Activated naive CD8-positive, alpha-beta T cell treated with anti-CD3 and anti-CD28 coated beads, Interleukin-2, amount 50 U/mL, for 24 hours (primary cell): ENCODE data around the gene PPP1R12C.

Source experiments
- ATAC-seq: fragments of 150-1000 bp; cut with Tn5 transposase; one replicate; pipeline ENCODE4 v1.10.0; 2021
- DNase-seq: peaks from one replicate; pipeline ENCODE4 v3.0.0; 2021
- H3K27ac Mint-ChIP-seq: one replicate; pipeline ENCODE4 v1.8.0; 2021; ENCODE audit warnings: mild to moderate bottlenecking, mixed read lengths
- H3K27me3 Mint-ChIP-seq: one replicate; pipeline ENCODE4 v1.8.0; 2021; ENCODE audit warnings: mixed read lengths
- H3K36me3 Mint-ChIP-seq: one replicate; pipeline ENCODE4 v1.8.0; 2021; ENCODE audit warnings: low read depth, mixed read lengths
- H3K4me1 Mint-ChIP-seq: one replicate; pipeline ENCODE4 v1.8.0; 2021; ENCODE audit warnings: mixed read lengths
- H3K4me3 Mint-ChIP-seq: one replicate; pipeline ENCODE4 v1.8.0; 2021; ENCODE audit warnings: mild to moderate bottlenecking, moderate library complexity, mixed read lengths
- H3K9me3 Mint-ChIP-seq: one replicate; pipeline ENCODE4 v1.8.0; 2021; ENCODE audit warnings: mixed read lengths

Gene PPP1R12C

GRCh38 chr19:55046975-55047622 is 70.3 kb downstream of the PPP1R12C start:
- Mint-ChIP-seq H3K4me3 (no peak overlapping the region), H3K9me3 (no peaks in the 10 kb centered on the region), H3K4me1 (peaks cover 9% of the 10 kb centered on the region), H3K36me3 (peaks cover 28% of the 10 kb centered on the region), H3K27me3 (no peaks in the 10 kb centered on the region), H3K27ac (no peak overlapping the region)
- no peak for ATAC-seq
- no peak for DNase-seq

DNA sequence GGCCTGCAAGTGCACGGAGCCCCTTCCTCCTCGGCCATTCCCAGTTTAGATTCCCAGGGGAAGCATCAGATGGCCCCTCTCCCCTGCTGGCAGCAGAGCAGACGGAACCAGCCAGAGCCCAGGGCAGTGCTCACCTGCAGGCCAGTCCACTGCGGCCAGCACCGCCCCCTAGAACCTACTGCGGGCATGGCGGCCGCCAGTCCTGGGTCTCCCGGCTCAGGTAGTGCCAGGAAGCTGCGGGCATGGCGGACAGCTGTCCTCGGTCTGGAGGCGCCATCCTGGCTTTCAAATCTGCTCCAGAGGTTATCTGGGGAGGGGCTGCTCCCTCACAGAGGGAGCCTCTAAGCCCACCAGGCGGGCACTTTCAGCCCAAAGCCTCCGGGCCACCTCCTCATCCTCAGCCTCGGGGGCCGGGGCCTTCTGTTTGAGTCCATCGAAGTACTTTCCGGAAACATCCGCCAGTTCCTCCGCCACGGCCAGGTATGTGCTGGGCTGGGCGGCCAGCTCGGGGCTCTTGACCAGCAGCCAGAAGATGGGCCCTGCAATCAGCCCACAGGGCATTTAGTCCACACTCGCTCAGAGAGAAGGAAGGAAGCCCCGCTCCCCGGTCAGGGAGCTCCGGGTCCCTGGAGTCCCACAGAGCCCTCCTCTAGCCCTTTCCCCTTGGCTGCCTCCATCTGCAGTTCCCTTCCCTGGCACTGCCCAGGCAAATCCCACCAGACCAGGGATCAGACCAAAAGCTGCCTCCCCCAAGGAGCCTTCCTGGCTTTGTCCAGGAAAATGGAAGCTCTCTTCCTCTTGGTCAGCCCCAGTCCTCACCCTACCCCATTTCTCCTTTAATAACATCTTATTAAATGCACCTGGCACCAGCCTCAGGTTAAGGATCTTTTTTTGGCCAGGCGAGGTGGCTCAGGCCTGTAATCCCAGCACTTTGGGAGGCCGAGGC is 72.4 kb downstream of the PPP1R12C start:
- H3K4me3 Mint-ChIP-seq = no peak overlapping the region
- DNase-seq (no peak), ATAC-seq (no peak)
- H3K27me3 Mint-ChIP-seq = no peaks in the 10 kb centered on the region
- peaks cover 20% of the 10 kb centered on the region for H3K4me1 Mint-ChIP-seq
- no peak overlapping the region for H3K27ac Mint-ChIP-seq
- H3K36me3 Mint-ChIP-seq = peaks cover 29% of the 10 kb centered on the region
- no peaks in the 10 kb centered on the region for H3K9me3 Mint-ChIP-seq

DNA sequence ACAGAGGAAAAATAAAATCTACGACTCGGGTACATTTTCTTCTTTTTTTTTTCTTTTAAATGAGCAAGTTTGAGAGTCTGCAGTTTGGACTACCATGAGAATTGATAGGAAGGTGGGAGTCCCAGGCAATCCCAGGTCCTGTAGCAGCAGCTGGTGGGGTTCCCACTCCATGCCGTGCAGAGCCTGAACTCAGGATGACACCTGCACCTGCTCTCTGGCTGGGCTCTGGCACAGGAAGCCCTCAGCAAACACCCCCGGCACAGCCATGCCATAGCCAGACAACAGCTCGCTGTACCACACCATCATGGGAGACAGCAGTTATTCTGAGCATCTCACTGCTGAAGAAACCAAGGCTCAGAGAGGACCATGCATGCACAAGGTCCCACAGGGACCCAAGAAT is 73.2 kb downstream of the PPP1R12C start:
- H3K27me3 Mint-ChIP-seq = no peaks in the 10 kb centered on the region
- H3K36me3 Mint-ChIP-seq = peaks cover 31% of the 10 kb centered on the region
- DNase-seq = no peak
- ATAC-seq = no peak
- peaks cover 20% of the 10 kb centered on the region for H3K4me1 Mint-ChIP-seq
- no peak overlapping the region for H3K27ac Mint-ChIP-seq
- H3K9me3 Mint-ChIP-seq = no peaks in the 10 kb centered on the region
- H3K4me3 Mint-ChIP-seq = no peak overlapping the region

DNA sequence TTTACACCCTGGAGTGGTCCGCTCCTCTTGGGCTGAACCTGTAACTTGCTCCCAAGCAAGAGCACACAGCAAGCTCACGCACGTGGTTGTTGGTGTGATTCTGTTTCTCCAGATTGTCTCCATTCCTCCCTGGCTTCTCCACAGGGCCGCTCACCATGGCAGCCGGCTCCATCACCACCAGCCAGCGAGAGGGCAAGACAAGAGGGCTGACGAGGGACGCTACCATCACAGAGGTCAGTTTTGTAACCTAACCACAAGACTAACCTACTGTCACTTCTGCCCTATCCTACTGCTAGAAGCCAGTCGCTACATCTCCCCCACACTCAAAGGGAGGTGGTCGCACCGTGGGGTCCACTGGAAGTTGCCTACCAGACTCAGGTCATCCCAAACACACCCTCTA is 74.7 kb downstream of the PPP1R12C start:
- peaks cover 28% of the 10 kb centered on the region for H3K36me3 Mint-ChIP-seq
- ATAC-seq (no peak), DNase-seq (no peak)
- no peaks in the 10 kb centered on the region for H3K27me3 Mint-ChIP-seq
- peak overlapping the region; percentile 85 for H3K27ac Mint-ChIP-seq
- H3K9me3 Mint-ChIP-seq = no peaks in the 10 kb centered on the region
- peak overlapping the region; percentile 73 for H3K4me3 Mint-ChIP-seq
- H3K4me1 Mint-ChIP-seq = peaks cover 20% of the 10 kb centered on the region

GRCh38 chr19:55042344-55042678 is 75.1 kb downstream of the PPP1R12C start:
- Mint-ChIP-seq H3K36me3 (peaks cover 28% of the 10 kb centered on the region), H3K27ac (peak overlapping the region; percentile 85), H3K27me3 (no peaks in the 10 kb centered on the region), H3K4me3 (peak overlapping the region; percentile 73), H3K9me3 (no peaks in the 10 kb centered on the region), H3K4me1 (peaks cover 20% of the 10 kb centered on the region)
- ATAC-seq (peak; percentile 53), DNase-seq (no peak)

DNA sequence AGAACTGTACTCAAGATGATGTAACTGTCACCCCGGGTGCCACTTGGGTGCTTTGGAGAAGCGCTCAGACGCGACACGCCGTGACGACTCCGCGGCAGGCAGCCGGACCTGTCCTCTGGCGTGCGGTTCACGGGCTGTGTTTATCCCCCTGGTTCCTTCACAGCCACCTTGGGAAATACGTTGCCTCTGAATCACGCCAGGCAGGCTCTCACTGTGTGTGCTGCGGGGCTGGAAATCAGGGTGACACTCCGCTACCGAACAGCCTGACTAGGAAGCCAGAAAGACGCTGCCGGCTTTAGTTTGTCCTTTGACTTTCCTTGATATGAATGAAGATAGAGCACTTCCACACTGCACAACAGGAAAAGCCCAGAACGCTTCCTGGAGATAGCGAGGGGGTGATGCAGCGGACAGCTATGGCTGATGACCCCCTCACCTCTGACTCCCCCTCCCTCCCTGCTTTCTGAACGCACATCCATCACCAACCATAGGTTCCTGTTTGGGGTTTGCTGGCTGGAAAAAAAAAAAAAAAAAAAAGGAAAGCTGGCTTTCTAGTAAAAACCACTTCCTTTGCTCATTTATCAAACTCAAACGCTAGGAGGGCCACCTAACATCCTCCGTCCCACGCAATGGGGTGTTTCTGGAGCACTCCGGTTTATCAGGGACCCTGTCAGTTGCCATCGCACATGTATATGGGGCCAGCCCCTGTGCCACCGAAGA is 75.7 kb downstream of the PPP1R12C start:
- H3K27me3 Mint-ChIP-seq = peaks cover 2% of the 10 kb centered on the region
- no peaks in the 10 kb centered on the region for H3K9me3 Mint-ChIP-seq
- ATAC-seq (peak; percentile 77), DNase-seq (peak; percentile 57)
- H3K27ac Mint-ChIP-seq = peak overlapping the region; percentile 85
- H3K4me3 Mint-ChIP-seq = peak overlapping the region; percentile 73
- H3K36me3 Mint-ChIP-seq = peaks cover 28% of the 10 kb centered on the region
- H3K4me1 Mint-ChIP-seq = peaks cover 20% of the 10 kb centered on the region

- H3K27me3 Mint-ChIP-seq = peaks cover 2% of the 10 kb centered on the region
- peaks cover 26% of the 10 kb centered on the region for H3K36me3 Mint-ChIP-seq
- ATAC-seq (no peak), DNase-seq (no peak)
- peaks cover 20% of the 10 kb centered on the region for H3K4me1 Mint-ChIP-seq
- no peaks in the 10 kb centered on the region for H3K9me3 Mint-ChIP-seq
- H3K4me3 Mint-ChIP-seq = peak overlapping the region; percentile 73
- H3K27ac Mint-ChIP-seq = peak overlapping the region; percentile 85
These were observed 76.2 kb downstream of the PPP1R12C start for GRCh38 chr19:55041244-55041626.
